ENCODE results near the gene CPNE8.

- TF ChIP-seq CTCF (IDR thresholded peaks at IDR 0.05) (no peak), POLR2AphosphoS5 (IDR thresholded peaks at IDR 0.05; ENCODE audit: low read depth, low read length) (no peak), SIN3A (IDR thresholded peaks at IDR 0.05; ENCODE audit: borderline replicate concordance, insufficient read depth, low read depth, low read length) (no peak)
Measured at GRCh38 chr12:38759621-38760020, 145.8 kb downstream of the CPNE8 start.

Data from Panc1 (cell line).